Transverse colon (tissue), 3 donors: ENCODE results near the gene ZNF438.

Source experiments
- EP300 ChIP-seq: sonication (generic); formaldehyde crosslinking; IDR thresholded peaks from one replicate; pipeline ENCODE4 v1.6.1; 2017; ENCODE audit warnings: antibody characterized with exemption, low read depth
- TF ChIP-seq, protein P1 (sequence below), 5 experiments: fragments of 200-600 bp in 3 of 5; fragments of 450-650 bp in 2 of 5; sonication (generic) in 3 of 5; IDR thresholded peaks; 1 replicate in 2 of 5; 2 replicates in 3 of 5; pipeline ENCODE4 v1.5.1; 2016 to 2017; ENCODE audit warnings: antibody characterized with exemption in 5 of 5, inconsistent platforms in 3 of 5, mild to moderate bottlenecking in 2 of 5, moderate library complexity in 1 of 5

DNA sequence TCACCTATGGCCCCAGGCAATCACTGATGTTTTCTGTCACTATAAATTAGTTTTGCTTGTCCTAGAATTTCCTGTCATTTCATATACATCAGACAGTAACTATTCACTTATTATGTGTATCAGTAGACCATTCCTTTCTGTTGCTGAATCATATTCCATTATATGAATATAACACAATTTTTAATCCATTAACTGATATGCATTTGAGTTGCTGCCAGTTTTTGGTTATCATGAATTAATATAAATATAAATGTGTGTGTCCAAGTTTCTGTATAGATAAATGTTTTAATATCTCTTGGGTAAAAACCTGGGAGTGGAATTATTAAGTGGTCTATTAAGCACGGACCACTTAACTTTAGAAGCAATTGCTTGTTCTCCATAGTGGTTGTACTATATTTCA, 143.8 kb downstream of the ZNF438 start:
- TF ChIP-seq, protein P1, sequence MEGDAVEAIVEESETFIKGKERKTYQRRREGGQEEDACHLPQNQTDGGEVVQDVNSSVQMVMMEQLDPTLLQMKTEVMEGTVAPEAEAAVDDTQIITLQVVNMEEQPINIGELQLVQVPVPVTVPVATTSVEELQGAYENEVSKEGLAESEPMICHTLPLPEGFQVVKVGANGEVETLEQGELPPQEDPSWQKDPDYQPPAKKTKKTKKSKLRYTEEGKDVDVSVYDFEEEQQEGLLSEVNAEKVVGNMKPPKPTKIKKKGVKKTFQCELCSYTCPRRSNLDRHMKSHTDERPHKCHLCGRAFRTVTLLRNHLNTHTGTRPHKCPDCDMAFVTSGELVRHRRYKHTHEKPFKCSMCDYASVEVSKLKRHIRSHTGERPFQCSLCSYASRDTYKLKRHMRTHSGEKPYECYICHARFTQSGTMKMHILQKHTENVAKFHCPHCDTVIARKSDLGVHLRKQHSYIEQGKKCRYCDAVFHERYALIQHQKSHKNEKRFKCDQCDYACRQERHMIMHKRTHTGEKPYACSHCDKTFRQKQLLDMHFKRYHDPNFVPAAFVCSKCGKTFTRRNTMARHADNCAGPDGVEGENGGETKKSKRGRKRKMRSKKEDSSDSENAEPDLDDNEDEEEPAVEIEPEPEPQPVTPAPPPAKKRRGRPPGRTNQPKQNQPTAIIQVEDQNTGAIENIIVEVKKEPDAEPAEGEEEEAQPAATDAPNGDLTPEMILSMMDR (IDR thresholded peaks at IDR 0.05): no peak
- TF ChIP-seq EP300: no peak
